NCI-H526 (cell line): ENCODE results near the gene R3HDM4.
"Not testable (repeated sequence)": the region's sequence is repeated elsewhere in the genome, so short reads cannot be mapped to it uniquely, and the experiment has no call there.

ENCODE experiments used
- DNase-seq, 2 experiments: peaks; one replicate each; lab custom pipeline; 2025; lab: John Stamatoyannopoulos, UW

The R3HDM4 gene

GRCh38 chr19:913080-913748 is at the start of gene R3HDM4:
Gene R3HDM4 (minus strand): TSS chr19:913219. CDS start chr19:913157, 62 bp downstream.
- DNase-seq = peak in 1 of 2 experiments; percentile 58

- no peak for DNase-seq
Observed at GRCh38 chr19:961866-962620, 49.0 kb upstream of the R3HDM4 start.

- DNase-seq = no peak
Observed at GRCh38 chr19:960601-960938, 47.6 kb upstream of the R3HDM4 start.

GRCh38 chr19:960020-960419 is 47.0 kb upstream of the R3HDM4 start:
- no peak for DNase-seq

- DNase-seq = no peak
Observed at GRCh38 chr19:958967-959855, 46.2 kb upstream of the R3HDM4 start.

- not testable (repeated sequence) for DNase-seq
Observed at GRCh38 chr19:957578-957977, 44.6 kb upstream of the R3HDM4 start.

- peak in 1 of 2 experiments; percentile 23 for DNase-seq
Observed at GRCh38 chr19:956766-957440, 43.9 kb upstream of the R3HDM4 start.

- DNase-seq = no peak
Observed at GRCh38 chr19:955803-956765, 43.1 kb upstream of the R3HDM4 start.

GRCh38 chr19:954672-955494 is 41.9 kb upstream of the R3HDM4 start:
- DNase-seq = no peak

- no peak for DNase-seq
Observed at GRCh38 chr19:954272-954671, 41.3 kb upstream of the R3HDM4 start.

GRCh38 chr19:953445-954271 is 40.6 kb upstream of the R3HDM4 start:
- peak in 1 of 2 experiments; percentile 48 for DNase-seq

GRCh38 chr19:952680-953444 is 39.8 kb upstream of the R3HDM4 start:
- peak; percentile 40 to 74 for DNase-seq

GRCh38 chr19:952049-952679 is 39.1 kb upstream of the R3HDM4 start:
- DNase-seq = no peak

GRCh38 chr19:950352-951066 is 37.5 kb upstream of the R3HDM4 start:
- no peak for DNase-seq

GRCh38 chr19:948842-949496 is 36.0 kb upstream of the R3HDM4 start:
- DNase-seq = no peak

GRCh38 chr19:947707-948539 is 34.9 kb upstream of the R3HDM4 start:
- DNase-seq = no peak
